GM12892 (cell line): Measurements from ENCODE around the gene LPAR3.

Source experiments
- POLR2A ChIP-seq: IDR thresholded peaks from 2 replicates; pipeline ENCODE4 v1.6.1; 2011; ENCODE audit warnings: low read depth, low read length, control low read depth
- POLR2AphosphoS5 ChIP-seq: IDR thresholded peaks from 2 replicates; pipeline ENCODE4 v1.6.1; 2011; ENCODE audit warnings: low read depth, low read length, control low read depth
- TAF1 ChIP-seq: IDR thresholded peaks from 2 replicates; pipeline ENCODE4 v1.6.1; 2011; ENCODE audit warnings: low read depth, mild to moderate bottlenecking, control low read depth, low read length, borderline replicate concordance

DNA sequence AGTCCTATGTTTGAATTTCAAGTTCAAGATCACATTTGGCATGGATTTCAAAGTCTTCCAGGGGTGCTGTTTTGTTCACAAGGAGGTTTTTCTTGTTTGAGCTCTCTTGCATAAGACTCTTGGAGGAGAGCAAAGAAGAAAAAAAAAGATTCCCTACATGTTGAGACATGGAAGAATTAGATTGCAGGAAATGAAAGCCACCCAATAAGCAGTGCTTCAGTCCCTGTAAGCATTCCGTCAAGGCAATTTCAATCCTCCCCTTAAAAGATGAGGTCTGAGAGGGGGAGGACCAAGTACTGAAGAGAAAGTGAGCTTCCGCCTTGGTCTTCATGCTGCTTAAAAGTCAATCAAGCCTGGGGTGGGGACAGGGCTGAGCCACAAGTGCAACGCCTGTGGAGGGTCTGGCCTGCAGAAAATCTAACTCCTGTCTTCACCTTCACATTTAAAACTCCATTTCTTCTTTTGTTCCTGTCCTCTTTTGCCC lies 50.2 kb downstream of the LPAR3 start:
- TF ChIP-seq POLR2A, result no peak
- TF ChIP-seq POLR2AphosphoS5, result no peak
- TF ChIP-seq TAF1, result no peak
